ENCODE measurements around the gene ALOX15. TPM values are rescaled to one million over a fixed set of nuclear protein-coding genes. Genes with fewer than 3 reads are reported as not detected.
A peak's percentile ranks its signal among the peaks of the same experiment; 100 is the strongest.
"Not testable (repeated sequence)": the region's sequence is repeated elsewhere in the genome, so short reads cannot be mapped to it uniquely, and the experiment has no call there.

Gene ALOX15
- total RNA-seq, 1 experiment from 2014 or later = 0.50 TPM

- no TSS peak for BruUV-seq (replicated peaks)
- CTCF ChIA-PET = no interaction called here
- Histone ChIP-seq H3K36me3 (ENCODE audit: control insufficient read depth, insufficient read depth, low read length) (no peaks in the 10 kb centered on the region), H3K4me3 (ENCODE audit: low read depth, low read length) (no peak overlapping the region), H3K9me3 (no peaks in the 10 kb centered on the region), H3K4me1 (peaks cover 31% of the 10 kb centered on the region), H3K27me3 (replicated peaks; ENCODE audit: control insufficient read depth, insufficient read depth, low read length) (no peaks in the 10 kb centered on the region)
- H3K4me3 Mint-ChIP-seq (ENCODE audit: unreplicated experiment) = no peak overlapping the region
- intact Hi-C loops (cut with micrococcal nuclease; ENCODE audit: unreplicated experiment) = no loop called here
- POLR2A ChIA-PET = interaction anchor here (0.6 kb wide), 1 partner anchor 677 kb away, joined by 4 read pairs; no protein-coding TSS in a partner anchor
- peaks cover 77% of the 10 kb centered on the region for H3K36me3 Mint-ChIP-seq (ENCODE audit: insufficient read depth, unreplicated experiment)
- no peak for TF ChIP-seq CTCF (IDR thresholded peaks at IDR 0.05; ENCODE audit: insufficient read depth in 1 of 2, low read depth in 1 of 2, low read length in 1 of 2, severe bottlenecking in 1 of 2, unreplicated experiment in 1 of 2)
- H3K27ac Mint-ChIP-seq (ENCODE audit: unreplicated experiment) = peak overlapping the region; percentile 44
- no peaks in the 10 kb centered on the region for H3K27me3 Mint-ChIP-seq (ENCODE audit: insufficient read depth, unreplicated experiment)
- no peak for DNase-seq
- H3K9me3 Mint-ChIP-seq (ENCODE audit: unreplicated experiment) = no peaks in the 10 kb centered on the region
- no peaks in the 10 kb centered on the region for H3K4me1 Mint-ChIP-seq (ENCODE audit: low read depth, unreplicated experiment)
Measured at GRCh38 chr17:4607261-4607741, 34.2 kb downstream of the ALOX15 start.

- no peaks in the 10 kb centered on the region for H3K4me1 Mint-ChIP-seq (ENCODE audit: low read depth, unreplicated experiment)
Measured at GRCh38 chr17:4605826-4606225, 35.7 kb downstream of the ALOX15 start.

GRCh38 chr17:4604736-4605135 lies 36.7 kb downstream of the ALOX15 start:
- H3K4me3 Mint-ChIP-seq (ENCODE audit: unreplicated experiment); CTCF ChIA-PET; intact Hi-C loops (cut with micrococcal nuclease; ENCODE audit: unreplicated experiment); H3K27me3 ChIP-seq (replicated peaks; ENCODE audit: control insufficient read depth, insufficient read depth, low read length); H3K9me3 Mint-ChIP-seq (ENCODE audit: unreplicated experiment); H3K4me3 ChIP-seq (ENCODE audit: low read depth, low read length); H3K36me3 ChIP-seq (ENCODE audit: control insufficient read depth, insufficient read depth, low read length); H3K27me3 Mint-ChIP-seq (ENCODE audit: insufficient read depth, unreplicated experiment); H3K4me1 Mint-ChIP-seq (ENCODE audit: low read depth, unreplicated experiment); H3K27ac Mint-ChIP-seq (ENCODE audit: unreplicated experiment); H3K9me3 ChIP-seq; BruUV-seq (replicated peaks); DNase-seq: not testable (repeated sequence)
- peaks cover 44% of the 10 kb centered on the region for H3K4me1 ChIP-seq
- POLR2A ChIA-PET = interaction anchor here (0.6 kb wide), 1 partner anchor 443 kb away, joined by 3 read pairs; no protein-coding TSS in a partner anchor
- peaks cover 74% of the 10 kb centered on the region for H3K36me3 Mint-ChIP-seq (ENCODE audit: insufficient read depth, unreplicated experiment)

More at GRCh38 chr17:4605826-4606225, 35.7 kb downstream of the ALOX15 start:
- Mint-ChIP-seq H3K27ac (ENCODE audit: unreplicated experiment) (no peak overlapping the region), H3K9me3 (ENCODE audit: unreplicated experiment) (no peaks in the 10 kb centered on the region), H3K36me3 (ENCODE audit: insufficient read depth, unreplicated experiment) (peaks cover 73% of the 10 kb centered on the region), H3K27me3 (ENCODE audit: insufficient read depth, unreplicated experiment) (no peaks in the 10 kb centered on the region), H3K4me3 (ENCODE audit: unreplicated experiment) (no peak overlapping the region)
- TF ChIP-seq CTCF (IDR thresholded peaks at IDR 0.05; ENCODE audit: insufficient read depth in 1 of 2, low read depth in 1 of 2, low read length in 1 of 2, severe bottlenecking in 1 of 2, unreplicated experiment in 1 of 2) = no peak
- H3K9me3 ChIP-seq = no peaks in the 10 kb centered on the region
- H3K36me3 ChIP-seq (ENCODE audit: control insufficient read depth, insufficient read depth, low read length) = no peaks in the 10 kb centered on the region
- peak; percentile 28 to 49 for DNase-seq
- no TSS peak for BruUV-seq (replicated peaks)
- no peak overlapping the region for H3K4me3 ChIP-seq (ENCODE audit: low read depth, low read length)
- peaks cover 37% of the 10 kb centered on the region for H3K4me1 ChIP-seq
- intact Hi-C loops (cut with micrococcal nuclease; ENCODE audit: unreplicated experiment) = no loop called here
- no peaks in the 10 kb centered on the region for H3K27me3 ChIP-seq (replicated peaks; ENCODE audit: control insufficient read depth, insufficient read depth, low read length)
- ChIA-PET POLR2A (no interaction called here), CTCF (interaction anchor here (0.6 kb wide), 1 partner anchor 190 kb away, joined by 5 read pairs; the partner anchor contains the start of gene PSMB6)
